22Rv1 (cell line): ENCODE data around the gene CYSLTR2.

ENCODE experiments used
- H3K27ac ChIP-seq: fragments of 450-650 bp; 2 replicates; pipeline ENCODE4 v1.5.1; 2017
- ZFX ChIP-seq: fragments of 450-650 bp; IDR thresholded peaks from 2 replicates; pipeline ENCODE4 v1.6.1; 2017; ENCODE audit warnings: antibody characterized with exemption, borderline replicate concordance
- TF ChIP-seq, protein P1 (sequence below): fragments of 450-650 bp; IDR thresholded peaks from 2 replicates; pipeline ENCODE4 v1.5.1; 2017; ENCODE audit warnings: mild to moderate bottlenecking

The CYSLTR2 gene

DNA sequence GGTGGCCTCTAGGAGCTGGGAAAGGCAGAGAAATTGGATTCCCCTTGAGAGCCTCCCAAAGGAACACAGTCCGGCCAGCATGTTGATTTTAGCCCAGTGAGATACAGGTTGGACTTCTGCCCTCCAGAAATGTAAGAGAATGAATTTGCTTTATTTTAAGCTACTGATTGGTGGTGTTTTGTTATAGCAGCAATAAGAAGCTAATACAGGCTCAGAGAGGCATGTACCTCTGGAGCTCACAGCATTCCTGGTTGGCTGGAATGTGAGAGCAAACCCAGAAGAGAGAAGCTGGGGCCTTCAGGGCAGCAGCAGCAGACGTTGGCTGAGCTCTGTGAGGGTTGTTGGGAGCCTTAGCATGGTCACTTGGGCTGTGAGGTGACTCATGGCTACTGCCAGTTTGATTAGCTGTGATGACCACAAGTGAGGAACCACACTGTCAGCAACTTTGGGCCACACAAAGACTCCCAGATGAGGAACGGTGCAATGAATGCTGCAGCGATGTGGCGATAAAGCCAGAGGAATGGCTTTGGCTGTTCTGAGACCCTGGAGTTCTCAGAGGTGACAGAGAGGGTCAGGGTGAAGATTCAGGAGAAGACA, 80.1 kb downstream of the CYSLTR2 start:
- no peak overlapping the region for H3K27ac ChIP-seq
- TF ChIP-seq ZFX: no peak
- TF ChIP-seq, protein P1, sequence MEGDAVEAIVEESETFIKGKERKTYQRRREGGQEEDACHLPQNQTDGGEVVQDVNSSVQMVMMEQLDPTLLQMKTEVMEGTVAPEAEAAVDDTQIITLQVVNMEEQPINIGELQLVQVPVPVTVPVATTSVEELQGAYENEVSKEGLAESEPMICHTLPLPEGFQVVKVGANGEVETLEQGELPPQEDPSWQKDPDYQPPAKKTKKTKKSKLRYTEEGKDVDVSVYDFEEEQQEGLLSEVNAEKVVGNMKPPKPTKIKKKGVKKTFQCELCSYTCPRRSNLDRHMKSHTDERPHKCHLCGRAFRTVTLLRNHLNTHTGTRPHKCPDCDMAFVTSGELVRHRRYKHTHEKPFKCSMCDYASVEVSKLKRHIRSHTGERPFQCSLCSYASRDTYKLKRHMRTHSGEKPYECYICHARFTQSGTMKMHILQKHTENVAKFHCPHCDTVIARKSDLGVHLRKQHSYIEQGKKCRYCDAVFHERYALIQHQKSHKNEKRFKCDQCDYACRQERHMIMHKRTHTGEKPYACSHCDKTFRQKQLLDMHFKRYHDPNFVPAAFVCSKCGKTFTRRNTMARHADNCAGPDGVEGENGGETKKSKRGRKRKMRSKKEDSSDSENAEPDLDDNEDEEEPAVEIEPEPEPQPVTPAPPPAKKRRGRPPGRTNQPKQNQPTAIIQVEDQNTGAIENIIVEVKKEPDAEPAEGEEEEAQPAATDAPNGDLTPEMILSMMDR: no peak

DNA sequence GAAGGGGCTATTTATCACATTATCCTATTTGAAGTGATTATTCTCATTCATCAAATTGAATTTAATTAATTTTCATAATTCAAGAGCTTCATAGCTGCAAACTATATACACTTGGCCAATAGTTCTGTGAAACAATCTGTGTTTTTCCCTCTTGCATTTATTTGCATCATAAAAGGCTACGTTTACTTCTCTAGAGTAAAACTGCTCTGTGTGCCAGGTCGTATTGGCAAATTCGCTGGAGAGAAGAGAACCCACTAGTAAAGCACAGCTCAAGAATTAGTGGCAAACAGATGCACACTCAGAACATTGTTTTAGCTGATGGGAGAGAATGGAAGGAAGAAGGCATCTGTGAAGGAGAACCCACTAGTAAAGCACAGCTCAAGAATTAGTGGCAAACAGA, 81.8 kb downstream of the CYSLTR2 start:
- TF ChIP-seq, protein P1: no peak
- TF ChIP-seq ZFX: no peak
- H3K27ac ChIP-seq: no peak overlapping the region

DNA sequence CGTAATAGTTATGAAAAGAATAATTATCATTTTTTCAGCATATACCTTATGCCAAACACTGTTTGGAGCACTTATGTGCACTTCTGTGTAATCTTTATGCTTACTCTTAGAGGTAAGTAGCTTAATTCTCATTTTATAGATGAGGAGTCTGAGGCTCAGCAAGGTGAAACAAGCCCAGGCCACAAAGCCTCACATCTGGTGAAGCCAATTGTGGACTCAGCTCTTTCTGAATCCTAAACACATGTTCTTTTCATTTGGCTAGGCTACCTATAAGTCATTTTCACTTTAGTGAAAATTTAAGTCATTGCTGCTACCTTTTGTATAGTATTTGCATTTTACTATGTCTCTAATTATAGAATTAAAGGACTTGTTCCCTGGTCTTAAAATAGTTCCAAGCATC, 84.0 kb downstream of the CYSLTR2 start:
- TF ChIP-seq, protein P1: no peak
- TF ChIP-seq ZFX: no peak
- no peak overlapping the region for H3K27ac ChIP-seq

DNA sequence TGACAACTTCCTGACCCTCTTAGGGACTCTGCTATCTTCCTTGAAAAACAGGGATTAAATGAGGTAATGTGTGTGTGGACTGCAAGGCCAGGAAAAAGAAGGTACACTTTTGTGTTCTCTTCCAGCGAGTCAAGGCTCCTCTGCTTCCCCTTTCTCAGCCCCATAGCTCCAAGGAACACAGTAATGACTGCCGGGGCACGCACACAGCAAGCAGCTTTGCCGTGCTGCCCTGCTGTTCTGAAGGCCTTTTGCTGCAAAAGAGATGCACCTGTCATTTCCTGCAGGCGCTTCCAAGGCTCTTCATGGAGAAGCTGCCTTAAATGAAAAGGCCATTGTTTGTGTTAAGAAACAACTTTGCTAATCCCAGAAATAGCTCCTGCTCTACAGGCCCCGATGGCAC, 84.6 kb downstream of the CYSLTR2 start:
- no peak overlapping the region for H3K27ac ChIP-seq
- TF ChIP-seq, protein P1: no peak
- TF ChIP-seq ZFX: no peak

DNA sequence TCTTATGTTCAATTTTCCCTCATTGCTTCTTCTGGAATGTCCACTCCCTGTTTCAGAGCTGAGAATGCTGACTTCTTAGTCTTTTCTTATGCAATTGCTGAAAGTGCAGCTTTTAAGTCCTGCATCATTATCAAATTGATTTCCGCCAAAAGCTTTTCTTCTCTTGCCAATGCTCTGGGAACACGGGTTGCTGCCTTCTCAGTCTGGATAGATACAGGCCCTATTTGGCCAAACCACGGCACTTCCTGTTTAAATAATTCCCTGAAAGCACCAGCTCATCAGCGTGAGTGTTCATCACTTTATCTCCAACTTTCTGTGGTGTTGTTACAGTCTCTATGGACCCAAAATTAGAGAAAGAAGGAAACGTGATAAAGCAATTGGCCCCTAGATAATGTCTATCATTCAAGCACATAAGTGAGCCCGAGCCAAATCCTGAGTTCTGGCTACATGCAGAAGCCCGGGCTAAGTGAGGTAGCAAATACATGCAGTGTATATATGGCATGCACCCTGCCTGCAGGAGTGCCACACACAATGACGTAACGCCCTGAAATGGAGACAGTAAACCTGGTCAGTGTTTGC, 85.7 kb downstream of the CYSLTR2 start:
- TF ChIP-seq, protein P1: no peak
- no peak for TF ChIP-seq ZFX
- H3K27ac ChIP-seq: no peak overlapping the region

DNA sequence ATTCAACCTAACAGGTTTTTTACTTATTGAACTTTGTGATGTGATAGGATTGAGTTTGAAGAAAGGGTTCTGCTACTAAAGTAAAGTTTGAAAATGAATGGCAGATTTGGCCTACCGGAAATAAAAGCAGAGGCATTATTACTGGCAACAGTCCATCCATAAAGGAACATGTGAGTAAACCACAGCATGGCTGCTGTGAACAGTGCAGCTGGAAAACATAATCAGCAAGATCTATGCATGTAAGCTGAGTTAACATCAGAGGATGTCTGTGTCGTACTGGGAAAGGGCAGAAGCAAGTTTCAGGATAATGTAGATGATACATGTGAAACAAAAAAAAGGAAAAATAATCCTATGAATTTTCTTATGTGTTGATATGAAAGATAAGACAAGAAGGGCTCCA, 87.6 kb downstream of the CYSLTR2 start:
- TF ChIP-seq, protein P1: no peak
- no peak for TF ChIP-seq ZFX
- H3K27ac ChIP-seq: no peak overlapping the region

DNA sequence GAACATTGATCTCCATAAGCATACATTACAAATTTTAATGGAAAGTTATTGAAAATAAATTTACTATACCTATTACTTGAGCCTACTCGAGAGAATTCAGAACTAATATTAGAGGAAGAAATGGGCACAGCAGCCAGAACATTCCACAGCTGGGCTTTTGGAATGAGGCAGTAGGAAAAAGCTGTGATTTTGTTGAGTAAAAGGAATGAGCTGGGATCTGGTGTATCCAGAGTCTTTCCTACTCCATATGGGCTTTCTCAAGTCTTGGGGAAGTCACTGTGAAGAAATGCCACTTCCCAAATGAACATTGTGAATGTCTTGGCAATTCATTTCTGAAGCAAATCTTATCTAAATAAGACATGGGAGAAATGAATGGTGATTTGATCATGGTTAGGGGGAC, 93.1 kb downstream of the CYSLTR2 start:
- TF ChIP-seq ZFX: no peak
- TF ChIP-seq, protein P1: no peak
- H3K27ac ChIP-seq: no peak overlapping the region
